Left lobe of liver (tissue), 2 donors: ENCODE data around the gene PCSK2. TPM values are rescaled to one million over a fixed set of nuclear protein-coding genes. Genes with fewer than 3 reads are reported as not detected.

Experiments used
- ATAC-seq: fragments of 200-7000 bp; cut with Tn5 transposase; one replicate; pipeline ENCODE4 v1.9.1; 2020; ENCODE audit warnings: mild to moderate bottlenecking, moderate library complexity
- DNase-seq: peaks from one replicate; pipeline ENCODE4 v3.0.0-alpha.2; 2020; ENCODE audit warnings: low spot score
- total RNA-seq: library from RNA; stranded (reverse); gene quantifications from one replicate; pipeline ENCODE4 v1.2.1, GENCODE V29; 2021
- donor health status: DM: no; HTN: no; CAD: no; lungs with moderate emphysema.
- donor health status: DM: no; HTN: yes; CAD: no.

PCSK2 gene
- total RNA-seq, 1 donor from 2014 or later = 0.05 TPM

DNA sequence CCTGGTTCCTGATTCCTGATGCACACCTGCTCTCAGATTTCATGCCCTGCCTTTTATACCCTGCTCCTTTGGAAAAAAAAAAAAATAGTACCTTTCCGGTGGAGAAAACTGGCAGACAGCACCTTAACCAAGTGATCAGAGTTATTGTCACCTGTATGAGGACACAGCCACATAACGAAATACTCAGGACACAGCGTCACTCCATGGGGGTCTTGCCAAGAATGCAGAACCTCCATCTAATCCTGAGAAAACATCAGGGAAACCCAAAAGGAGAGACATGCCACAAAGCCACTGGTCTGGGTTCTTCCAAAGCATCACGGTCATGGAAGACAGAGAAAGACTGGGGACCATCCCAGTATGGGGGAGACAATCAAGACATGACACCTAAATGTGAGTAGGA, 275.3 kb downstream of the PCSK2 start:
- peak; percentile 8 for DNase-seq
- no peak for ATAC-seq

DNA sequence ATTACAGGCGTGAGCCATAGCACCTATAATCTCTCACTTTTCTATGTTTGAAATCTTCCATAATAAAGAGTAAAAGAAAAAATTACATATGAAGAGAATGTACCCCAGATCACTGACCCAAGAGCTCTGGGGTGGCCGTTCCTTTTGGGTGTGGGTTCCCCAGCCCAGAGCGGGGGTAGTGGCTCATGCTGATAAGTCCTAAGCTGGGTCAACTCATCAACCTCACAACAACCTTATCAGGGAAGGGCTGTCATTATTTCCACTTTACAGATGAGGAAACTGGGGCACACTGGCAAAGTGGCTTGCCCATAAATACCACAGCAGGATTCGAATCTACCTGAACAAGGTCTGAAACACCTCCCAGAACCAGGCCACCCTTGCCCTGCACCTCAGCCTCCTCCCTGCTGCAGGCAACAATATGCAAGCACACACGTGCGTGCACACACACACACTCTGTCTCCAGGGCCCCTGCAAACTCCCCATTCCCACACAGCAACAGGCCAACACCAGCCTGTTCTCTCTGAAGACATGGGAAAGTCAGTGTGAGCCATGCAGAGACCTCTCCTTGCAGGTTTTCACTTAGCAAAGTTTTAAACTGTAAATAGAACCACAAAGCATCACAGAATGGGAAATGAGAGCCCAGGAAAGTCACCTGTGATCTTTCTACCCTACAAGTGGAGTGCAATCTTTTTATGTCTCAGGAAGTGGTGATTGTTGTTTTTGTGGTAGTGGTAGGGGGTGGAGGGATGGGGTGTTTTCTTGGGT, 276.6 kb downstream of the PCSK2 start:
- DNase-seq (no peak), ATAC-seq (no peak)

DNA sequence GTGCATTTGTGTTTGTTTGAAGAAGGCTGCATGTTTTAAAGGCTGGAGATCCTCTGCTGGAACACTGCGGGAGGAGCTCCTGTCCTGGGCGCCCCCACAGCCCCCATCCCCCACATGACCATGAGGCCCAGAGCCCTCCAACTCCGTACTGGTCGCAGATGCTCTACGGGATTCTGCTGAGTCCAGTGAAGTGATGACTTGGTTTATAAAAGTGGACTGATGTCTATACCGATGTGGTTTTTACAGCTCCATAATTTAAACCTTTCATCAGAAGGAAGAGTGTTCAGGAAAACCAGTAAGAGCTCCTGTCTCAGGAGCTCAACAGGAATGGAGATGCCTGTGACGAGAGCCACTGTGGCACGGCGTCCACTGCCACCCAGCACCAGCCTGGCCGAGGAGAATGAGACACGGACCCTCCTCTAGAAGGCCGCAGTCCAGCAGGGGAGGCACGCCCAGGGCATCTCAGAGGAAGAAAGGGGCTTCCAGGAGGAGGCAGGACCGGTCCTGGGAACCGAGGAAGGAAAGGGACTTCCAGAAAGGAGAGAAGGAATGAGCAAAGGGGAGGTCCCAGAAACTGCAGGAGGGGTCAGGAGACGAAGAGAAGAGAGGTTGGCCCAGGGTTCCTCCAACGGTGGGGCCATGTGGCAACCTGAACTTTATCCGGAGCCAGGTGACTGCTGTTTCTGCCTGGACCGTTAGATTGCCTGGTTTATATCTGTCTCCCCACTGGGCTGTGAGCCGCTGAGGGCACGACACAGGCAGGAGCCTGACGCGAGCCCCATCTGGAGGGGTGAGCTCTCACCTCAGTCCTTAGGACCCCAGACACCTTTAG, 277.4 kb downstream of the PCSK2 start:
- peak; percentile 52 for DNase-seq

DNA sequence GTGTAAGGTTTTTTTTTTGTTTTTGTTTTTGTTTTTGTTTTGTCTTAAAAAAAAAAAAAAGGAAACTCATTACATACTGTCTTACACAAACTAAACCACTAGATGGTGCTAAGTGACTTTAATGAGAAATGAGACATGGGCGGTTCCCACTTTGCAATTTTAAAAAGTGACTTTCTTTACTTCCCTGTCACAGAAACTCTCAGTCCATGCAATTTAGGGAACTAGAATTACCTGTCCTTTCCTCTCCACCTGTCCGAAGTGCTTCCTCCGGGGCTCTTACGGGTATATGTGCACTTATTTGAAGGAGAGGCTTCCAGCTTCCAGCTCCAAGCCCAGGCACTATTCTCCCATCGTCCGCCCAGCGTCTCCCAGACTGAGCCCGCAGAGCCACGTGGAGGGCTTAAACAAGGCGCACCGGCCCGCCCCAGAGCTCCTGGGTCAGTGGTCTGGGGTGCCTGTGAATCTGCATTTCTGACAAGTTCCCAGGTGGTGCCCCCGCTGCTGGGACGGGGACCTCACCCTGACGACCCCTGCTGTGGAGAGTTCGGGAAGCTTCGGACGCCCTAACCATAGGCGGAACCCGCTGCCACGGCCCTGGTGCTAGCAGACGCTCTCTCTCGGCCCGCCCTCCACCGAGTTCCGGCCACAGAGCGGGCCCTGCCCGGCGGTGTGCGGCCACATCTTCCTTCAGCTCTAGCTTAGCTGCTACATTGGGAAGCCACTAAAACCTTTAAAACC, 278.2 kb downstream of the PCSK2 start:
- DNase-seq = peak; percentile 58

More for the DNA sequence above, 277.4 kb downstream of the PCSK2 start:
- peak; percentile 77 for ATAC-seq

DNA sequence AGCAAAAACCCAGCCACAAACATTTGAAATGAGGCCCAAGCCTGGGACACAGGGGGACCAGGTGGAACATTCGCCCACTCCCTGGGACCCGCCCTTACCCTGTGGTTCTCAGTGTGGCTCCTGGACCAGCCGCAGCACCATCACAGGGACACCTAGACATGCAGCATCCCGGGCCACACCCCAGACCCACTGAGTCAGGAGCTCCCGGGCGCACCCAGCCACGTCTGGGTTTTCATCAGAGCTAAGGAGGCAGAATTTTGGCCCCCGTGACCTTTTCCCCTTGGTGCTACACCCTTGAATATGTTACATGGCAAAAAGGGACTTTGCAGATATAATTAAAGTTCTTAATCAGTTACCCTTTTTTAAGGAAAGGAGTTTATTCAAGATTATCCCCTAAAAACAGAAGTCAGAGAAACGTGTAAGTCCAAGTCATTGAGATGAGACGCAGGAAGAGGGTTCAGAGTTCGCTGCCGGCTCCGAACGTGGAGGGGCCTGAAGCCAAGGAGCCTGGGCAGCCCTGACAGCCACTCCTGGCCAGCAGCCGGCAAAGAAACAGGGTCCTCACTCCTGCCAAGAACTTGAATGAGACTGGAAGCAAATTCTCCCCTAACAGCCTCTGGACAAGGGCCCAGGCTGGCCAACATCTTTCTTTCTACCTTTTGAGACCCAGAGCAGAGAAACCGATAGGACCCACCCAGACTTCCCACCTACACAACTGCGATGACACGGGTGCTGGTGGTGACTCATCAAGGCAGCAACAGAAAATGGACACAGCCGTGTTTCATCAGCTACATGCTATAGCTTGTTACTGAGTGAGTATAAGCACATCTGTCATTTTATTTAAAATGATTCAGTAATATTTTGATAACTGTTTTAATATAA, 279.0 kb downstream of the PCSK2 start:
- ATAC-seq (no peak), DNase-seq (no peak)

More for the DNA sequence above, 278.2 kb downstream of the PCSK2 start:
- peak; percentile 88 for ATAC-seq

DNA sequence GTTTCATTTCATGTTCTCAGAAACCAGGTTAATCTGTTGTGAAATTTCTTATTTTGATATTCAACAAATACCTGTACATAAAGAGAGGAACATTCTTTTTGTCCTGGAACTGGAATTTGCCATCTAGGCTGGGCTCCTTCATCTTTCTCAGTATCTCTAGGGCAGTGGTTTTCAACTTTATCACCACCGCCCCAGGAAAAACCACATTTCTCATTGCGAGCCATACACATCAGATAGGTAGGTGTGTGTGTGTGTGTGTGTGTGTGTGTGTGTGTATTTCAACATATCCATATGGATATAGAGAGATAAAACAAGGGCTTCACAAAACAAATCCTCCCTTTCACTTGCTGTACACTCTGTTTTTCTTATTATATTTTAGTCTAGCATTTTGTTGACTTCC, 280.2 kb downstream of the PCSK2 start:
- ATAC-seq (no peak), DNase-seq (no peak)

DNA sequence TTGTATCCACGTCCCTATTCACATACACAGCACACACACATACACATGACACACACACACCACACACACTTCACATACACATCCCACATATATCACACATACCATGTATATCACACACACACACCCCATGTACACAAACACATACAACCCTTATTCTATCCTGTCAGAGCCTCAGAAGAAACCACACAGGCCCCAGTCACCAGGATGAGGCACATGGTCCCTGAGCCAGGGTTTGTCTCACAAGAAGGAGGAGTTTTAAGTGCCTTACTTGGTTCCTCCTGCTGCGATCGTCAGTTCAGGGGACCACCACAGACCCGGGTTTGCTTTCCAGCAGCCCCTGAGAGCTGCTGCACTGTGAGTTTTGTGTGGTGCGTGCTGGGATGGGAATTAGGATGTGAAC, 280.7 kb downstream of the PCSK2 start:
- ATAC-seq (no peak), DNase-seq (no peak)

DNA sequence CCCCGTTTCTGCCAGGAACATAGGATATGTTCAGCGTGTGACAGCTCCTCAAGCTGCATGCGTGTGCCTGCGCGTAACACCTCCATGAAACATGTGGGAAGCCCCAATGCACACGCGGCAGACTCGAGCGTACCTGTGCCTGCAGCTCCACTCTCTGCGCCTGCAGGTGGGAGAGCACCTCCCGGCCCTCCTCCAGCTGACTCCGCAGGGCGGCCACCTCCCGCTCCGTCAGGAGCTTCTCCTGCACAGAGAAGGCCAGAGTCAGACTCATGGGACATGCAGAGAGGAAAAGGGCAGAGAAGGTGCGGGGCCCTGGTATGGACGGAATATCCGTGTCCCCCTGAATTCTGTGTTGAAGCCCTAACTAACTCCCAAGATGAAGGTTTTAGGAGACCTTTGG, 281.9 kb downstream of the PCSK2 start:
- DNase-seq = no peak
- no peak for ATAC-seq

DNA sequence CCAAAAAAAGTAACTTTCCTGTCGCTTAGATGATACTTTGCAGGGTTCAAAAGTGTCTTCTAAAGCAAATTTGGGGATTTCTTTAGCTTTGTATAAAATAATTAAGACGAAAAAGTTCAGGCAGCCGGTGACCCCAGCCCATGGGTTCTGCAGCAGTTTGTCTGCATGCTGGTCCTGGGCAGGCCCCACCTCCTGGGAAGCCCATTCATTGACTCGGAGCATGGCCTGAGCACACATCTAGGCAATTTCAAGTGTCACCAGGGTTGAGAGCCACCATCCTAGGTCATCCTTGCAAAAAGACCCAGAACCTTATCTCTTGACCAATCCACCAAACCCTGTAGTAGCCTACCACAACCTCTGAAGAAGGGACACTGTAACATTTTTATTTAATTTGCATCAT, 283.7 kb downstream of the PCSK2 start:
- DNase-seq (no peak), ATAC-seq (no peak)

DNA sequence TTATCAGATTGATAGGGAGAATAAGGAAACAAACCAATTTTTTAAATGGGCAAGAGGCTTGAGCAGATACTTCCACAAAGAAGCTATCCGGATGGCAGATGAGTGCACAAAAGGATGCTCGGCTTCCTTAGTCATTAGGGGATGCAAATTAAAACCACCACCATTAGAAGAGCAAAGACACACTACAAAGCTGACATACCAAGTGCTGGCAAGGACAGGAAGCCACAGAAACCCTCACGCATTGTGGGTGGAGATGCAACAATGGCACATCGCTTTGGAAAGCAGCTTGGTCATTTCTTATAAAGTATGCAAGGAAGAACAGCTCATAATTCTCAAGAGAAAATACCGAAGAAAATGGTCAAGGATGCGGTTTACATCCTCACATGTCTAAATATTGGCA, 284.6 kb downstream of the PCSK2 start:
- no peak for ATAC-seq
- DNase-seq = no peak

DNA sequence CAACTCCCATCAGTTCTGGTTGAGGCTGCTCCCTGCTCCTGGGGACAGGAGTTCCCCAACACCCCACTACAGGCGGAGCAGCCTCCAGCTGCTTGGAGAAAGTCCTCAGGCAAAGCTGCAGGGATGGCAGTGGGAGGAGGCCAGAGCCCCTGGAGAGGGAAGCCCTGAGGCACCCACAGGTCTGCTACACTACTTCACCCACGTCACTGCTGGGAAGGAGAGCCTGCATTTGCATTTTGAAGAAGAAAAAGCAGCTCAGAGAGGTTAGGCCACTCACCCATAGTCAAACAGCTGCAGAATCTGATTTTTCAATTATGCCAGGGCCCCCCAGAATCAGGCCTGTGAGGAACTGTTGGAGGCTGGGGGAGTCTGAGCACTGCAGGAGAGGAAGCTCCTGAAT, 287.1 kb downstream of the PCSK2 start:
- no peak for ATAC-seq
- DNase-seq = no peak

DNA sequence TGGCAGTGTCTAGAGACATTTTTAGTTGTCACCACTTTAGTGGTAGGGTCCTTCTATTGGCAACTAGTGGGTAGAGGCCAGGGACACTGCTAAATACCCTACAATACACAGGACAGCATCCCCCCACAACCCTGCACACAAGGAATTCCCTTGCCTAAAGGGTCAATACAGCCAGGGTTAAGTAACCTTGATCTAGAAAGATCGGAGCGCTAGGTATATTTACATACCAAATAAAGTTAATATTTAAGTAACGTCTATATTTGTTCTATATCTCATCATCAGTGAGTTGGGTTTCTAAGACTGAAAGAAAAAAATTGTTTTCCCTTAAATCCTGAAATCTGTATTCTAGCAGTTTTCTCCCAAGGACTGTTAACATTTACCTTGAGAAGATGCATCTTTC, 288.2 kb downstream of the PCSK2 start:
- no peak for DNase-seq
- ATAC-seq = no peak

DNA sequence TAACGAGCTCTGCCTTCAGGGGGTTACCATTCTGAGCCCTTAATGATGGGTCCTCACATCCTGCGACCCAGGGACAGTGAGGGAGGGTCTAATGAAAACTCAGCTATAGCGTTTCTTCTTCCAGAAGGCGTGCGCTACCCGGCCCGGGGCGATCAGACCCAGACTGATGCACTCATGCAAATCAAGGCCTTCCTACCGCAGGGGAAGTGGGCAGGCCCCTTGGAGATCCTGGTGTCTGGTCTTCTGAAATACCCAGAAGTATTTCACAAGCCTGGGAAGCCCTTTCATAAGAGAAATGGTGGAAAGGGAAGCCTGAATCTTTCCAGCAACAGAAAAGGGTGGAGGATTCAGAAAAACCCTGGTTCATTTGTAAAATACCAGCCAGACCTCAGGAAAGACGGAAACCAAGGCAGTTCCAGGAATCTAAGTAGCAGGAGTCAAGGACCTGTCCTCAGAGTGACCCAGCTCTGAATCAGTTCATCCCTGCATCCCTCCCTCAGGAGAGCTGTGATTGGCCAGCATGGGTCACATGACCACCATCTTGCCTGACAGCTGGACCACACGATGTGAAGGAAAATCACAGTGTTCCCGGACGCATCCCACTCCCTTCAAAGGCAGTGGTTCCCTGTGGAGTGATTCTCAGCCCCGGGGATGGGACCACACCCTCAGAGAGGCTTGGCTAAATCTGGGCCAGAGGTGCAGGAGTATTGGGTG, 291.7 kb downstream of the PCSK2 start:
- DNase-seq (no peak), ATAC-seq (no peak)

DNA sequence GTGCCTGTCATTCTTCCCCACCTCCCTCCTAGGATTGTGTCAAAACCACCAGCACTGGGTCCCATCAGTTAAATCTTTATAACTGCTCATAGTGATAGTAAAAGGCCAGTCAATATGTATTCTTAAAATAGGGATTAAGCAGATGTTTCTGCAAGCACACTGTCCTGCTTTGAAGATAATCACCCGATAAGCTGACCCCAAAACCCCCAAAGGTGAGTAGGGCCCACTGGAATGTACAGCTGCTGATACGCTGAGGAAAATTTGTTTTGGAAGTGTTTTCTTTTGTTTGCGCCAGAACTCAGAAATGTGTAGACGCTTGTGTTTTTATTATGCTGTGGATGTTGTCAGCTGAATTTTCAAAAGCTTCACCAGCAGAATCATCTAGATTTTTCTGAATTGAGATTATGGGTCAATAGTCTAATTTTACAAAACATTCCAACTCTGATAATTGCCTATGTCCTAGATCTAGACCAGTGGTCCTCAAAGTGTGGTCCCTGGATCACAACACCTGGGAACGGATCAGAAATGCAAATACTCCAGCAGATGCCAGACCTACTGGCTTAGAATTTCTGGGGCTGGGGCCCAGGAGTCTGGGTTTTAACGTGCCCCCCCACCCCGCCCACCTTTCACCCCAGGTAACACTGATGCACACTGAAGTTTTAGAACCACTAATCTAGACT, 292.9 kb downstream of the PCSK2 start:
- no peak for ATAC-seq
- DNase-seq = no peak

DNA sequence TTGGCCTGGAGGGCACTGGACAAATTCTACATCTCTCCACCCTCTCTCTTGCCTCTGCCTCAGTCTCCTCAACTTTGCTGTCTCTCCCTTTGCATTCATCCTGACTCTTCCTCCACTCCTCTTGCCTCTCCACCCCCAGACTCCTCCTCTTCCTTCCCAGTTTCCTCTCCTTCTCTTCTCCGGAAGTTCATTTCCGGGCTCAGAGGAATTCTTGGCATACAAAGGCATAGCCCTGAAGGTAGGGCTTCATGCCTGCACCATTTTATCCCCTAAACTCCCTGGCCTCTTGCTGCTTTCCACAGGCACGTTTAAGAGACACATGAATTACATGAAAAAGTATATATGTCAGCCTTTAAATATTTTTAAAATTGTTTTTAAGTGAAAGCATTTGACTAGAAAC, 293.7 kb downstream of the PCSK2 start:
- DNase-seq (no peak), ATAC-seq (peak; percentile 22)

DNA sequence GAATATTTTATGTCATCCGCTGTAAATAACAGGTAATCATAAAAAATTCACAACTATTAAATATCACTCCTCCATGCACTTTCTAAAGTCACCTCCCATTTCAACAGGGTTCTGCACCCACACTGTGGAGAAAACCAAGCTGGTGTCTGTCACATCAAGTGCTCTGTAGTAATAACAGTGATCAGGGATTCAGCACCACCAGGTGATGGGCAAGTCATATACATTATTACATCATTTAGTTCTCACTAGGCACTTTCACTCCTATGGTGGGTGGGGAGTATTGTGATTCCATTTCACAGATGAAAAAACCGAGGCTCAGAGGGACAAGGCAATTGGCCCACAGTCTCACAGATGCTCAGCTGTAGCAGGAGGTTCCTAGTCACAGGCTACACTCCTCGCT, 295.7 kb downstream of the PCSK2 start:
- ATAC-seq (no peak), DNase-seq (no peak)

DNA sequence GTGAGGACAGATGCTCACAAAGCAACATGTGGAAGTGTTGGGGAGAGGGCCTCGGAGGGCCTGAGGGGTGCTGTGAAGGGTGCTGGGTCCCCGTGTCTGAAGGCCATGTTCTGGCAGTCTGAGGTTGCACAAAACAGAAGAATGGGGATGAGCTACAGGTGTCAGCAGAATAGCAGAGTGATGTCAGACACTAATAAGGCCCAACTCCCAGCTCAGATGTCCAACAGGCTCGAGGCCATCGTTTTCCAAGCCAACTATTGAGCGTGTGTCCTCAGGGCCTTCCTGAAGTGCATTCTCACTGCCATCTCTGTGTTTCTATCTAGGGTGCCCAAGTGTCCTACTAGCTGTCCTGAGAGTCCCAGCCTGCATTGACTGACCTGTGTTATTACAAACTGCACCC, 296.5 kb downstream of the PCSK2 start:
- DNase-seq (no peak), ATAC-seq (no peak)

DNA sequence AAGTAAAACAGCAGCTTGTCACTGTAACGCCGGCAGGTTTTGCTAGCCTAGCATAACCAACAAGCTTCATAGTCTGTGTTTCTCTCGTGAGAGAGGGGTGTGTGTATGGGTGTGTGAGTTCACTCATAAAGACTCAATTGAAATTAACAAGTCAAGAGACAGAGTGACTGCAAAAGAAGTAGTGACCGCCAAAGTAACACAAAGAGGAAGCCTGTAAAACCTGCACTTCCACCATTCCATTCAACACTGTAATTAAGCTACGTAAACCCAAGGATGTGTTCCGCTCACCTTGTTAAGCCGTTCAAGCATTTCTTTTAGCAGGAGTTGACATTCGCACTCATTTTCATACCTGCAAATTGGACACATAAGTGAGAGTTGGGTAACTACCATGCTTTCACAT, 297.7 kb downstream of the PCSK2 start:
- ATAC-seq (no peak), DNase-seq (no peak)

DNA sequence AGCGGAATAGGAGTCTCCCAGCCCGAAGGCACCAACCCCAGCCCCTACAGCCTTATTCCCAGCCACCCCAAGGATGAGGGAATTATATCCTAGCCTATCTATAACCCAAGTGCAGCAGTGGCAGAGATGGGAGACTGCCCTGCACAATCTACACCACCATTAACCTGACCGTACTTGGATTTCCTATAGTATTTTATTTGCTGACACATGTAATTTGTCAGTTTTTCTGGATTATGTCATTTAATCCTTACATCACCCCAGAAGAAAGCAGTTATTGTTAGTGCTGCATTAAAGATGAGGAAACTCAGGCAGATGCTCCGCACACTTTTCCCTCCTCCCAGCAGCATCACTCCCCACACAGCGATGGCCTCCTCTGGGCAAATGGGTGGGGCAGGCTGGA, 298.3 kb downstream of the PCSK2 start:
- ATAC-seq = no peak
- no peak for DNase-seq
